Activated B cell treated with CpG ODN at 0.5 μM for 24 hours (primary cell): ENCODE results near the gene B4GALT7. TPM values are rescaled to one million over a fixed set of nuclear protein-coding genes. Genes with fewer than 3 reads are reported as not detected.

Experiments
- total RNA-seq: library from RNA; stranded (reverse); gene quantifications from 2 replicates; pipeline ENCODE4 v1.2.3, GENCODE V29; 2022

Gene B4GALT7
- total RNA-seq, 1 donor from 2014 or later = 42.3 TPM

Other genes starting within 250 kb of the B4GALT7 start
- gene LMAN2, start 248.5 kb upstream of the B4GALT7 start, total RNA-seq = 88.0 and 89.7 TPM in 2 replicates
- 50.6 and 58.3 TPM in 2 replicates for gene RGS14, start 242.2 kb upstream of the B4GALT7 start, total RNA-seq
- not detected in 2 replicates for gene SLC34A1, start 215.7 kb upstream of the B4GALT7 start, total RNA-seq
- gene PFN3, start 199.5 kb upstream of the B4GALT7 start, total RNA-seq = not detected in 2 replicates
- gene F12, start 190.6 kb upstream of the B4GALT7 start, total RNA-seq = 0.31 TPM in 1 of 2 replicates, not detected in the other
- gene GRK6, start 173.5 kb upstream of the B4GALT7 start, total RNA-seq = 90.6 and 92.6 TPM in 2 replicates
- gene PRR7, start 153.3 kb upstream of the B4GALT7 start, total RNA-seq = 2.4 and 3.2 TPM in 2 replicates
- gene DBN1, start 126.5 kb upstream of the B4GALT7 start, total RNA-seq = 2.0 and 3.9 TPM in 2 replicates
- 17.0 and 17.7 TPM in 2 replicates for gene PDLIM7, start 102.5 kb upstream of the B4GALT7 start, total RNA-seq
- 82.5 and 88.5 TPM in 2 replicates for gene DOK3, start 90.3 kb upstream of the B4GALT7 start, total RNA-seq
- gene DDX41, start 83.2 kb upstream of the B4GALT7 start, total RNA-seq = 128 and 144 TPM in 2 replicates
- 108 and 121 TPM in 2 replicates for gene FAM193B, start 45.6 kb upstream of the B4GALT7 start, total RNA-seq
- gene TMED9, start 7.9 kb upstream of the B4GALT7 start, total RNA-seq = 78.4 and 82.2 TPM in 2 replicates
- gene FAM153A, start 182.8 kb downstream of the B4GALT7 start, total RNA-seq = 0.05 and 0.64 TPM in 2 replicates